HuH-7.5 (cell line): Measurements from ENCODE around the gene ZFPM1.

Experiments
- DNase-seq: peaks from one replicate; pipeline ENCODE4 v3.0.0; 2011; ENCODE audit warnings: low spot score

Gene ZFPM1

DNA sequence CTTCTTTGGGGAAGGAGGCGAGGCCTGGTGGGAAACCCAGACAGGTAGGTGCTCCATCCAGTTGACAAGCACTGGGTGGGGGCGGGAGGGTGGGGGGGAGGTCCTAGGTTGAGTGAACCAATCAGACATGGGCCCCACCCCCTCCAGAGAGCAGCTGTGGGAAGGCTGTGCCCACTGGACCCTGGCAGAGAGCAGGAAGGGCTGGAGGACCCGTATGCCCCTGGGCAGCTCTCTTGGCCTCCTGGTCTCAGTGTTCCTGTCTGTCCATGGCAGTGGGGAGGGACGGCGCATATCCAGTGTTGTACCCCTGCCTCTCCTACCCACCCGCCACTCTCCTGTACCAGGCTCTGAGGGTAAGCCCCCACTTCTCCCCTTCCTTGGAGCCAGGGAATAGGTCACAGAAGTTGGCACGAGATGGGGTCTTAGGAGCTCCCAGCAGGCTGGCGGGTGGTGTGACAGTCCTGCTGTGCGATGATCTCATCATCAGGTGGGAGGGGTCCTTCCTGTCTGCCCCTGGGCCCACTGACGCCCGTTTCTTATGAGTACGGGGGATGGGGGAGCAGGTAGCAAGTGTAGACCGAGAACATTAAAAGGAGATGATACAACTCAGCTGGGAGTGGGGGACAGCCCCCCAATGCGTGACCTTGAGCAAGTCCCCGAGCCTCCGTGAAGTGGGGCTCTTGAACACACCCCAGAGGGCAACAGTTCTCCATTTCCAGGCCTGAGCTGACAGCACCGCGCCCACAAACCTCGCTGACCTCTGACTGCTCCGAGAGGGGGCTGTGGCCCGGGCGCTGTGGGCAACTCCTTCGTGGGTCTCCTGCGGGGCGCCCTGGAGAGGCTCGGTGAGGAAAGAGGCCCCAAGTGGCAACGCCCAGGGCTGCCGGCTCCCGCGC lies 1.2 kb upstream of the ZFPM1 start:
- no peak for DNase-seq

- DNase-seq, result peak; percentile 100
These were observed 431 bp upstream of the ZFPM1 start for GRCh38 chr16:88452482-88453216.

GRCh38 chr16:88453611-88454522 lies 787 bp downstream of the ZFPM1 start:
- peak; percentile 80 for DNase-seq

- DNase-seq, result peak; percentile 85
These were observed 1.5 kb downstream of the ZFPM1 start for GRCh38 chr16:88454523-88454947.

- DNase-seq, result peak; percentile 95
These were observed 2.7 kb downstream of the ZFPM1 start for GRCh38 chr16:88455610-88456355.

- DNase-seq, result no peak
These were observed 3.5 kb downstream of the ZFPM1 start for GRCh38 chr16:88456356-88457292.

DNA sequence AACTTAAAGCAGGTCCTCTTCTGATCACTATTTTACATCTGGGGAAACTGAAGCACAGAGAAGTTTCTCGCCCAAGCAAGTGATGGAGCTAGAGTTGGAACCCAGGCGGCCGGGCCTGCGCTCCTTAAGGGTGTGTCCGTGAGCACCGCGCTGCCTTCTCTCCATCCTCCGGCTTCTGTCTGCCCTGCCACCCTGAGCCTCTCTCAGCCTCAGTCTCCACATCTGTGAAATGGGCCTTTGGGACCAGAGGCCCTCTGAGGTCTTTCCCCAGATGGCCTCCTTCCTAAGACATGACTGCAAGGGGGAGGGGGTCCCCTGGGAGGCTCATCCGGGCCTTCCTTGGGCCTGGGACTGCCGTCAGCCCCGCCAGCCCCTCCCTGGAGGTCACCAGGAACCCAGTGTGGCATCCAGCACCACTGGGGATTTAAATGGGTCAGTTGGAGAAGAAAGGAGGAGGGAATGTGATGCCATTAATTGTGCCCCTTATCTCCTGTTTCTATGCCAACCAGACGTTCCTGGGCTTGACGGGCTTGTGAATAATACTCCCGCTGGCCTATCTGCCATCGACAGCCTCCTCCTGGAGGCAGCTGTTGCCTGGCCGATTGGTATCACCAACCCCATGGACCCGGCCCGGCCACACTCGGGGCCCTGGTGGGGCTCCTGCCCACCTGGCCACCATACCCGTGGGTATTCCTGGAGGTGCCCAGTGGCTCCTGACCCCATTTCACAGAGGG lies 5.1 kb downstream of the ZFPM1 start:
- no peak for DNase-seq

DNA sequence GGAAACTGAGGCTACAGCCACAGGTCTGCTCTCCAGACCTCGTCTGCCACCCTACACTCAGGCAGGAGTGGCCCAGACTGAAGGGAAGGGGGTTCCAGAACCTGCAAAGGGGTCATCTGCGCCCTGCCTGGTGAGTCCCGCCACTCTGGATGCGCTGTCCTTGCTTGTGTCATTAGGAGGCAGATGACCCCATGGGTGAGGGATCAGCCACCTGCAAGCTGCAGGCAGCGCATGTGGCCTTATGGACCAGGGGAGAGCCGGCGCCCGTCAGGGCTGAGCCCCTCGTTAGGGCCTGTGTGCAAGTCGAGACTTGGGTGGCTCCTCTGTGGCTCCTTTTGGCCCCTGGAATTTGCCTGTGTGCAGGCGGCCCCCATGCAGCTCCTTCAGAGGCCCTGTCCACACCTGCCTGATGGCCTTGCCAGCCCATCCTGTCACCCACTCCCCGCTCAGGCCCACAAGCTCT lies 5.7 kb downstream of the ZFPM1 start:
- DNase-seq, result no peak

DNA sequence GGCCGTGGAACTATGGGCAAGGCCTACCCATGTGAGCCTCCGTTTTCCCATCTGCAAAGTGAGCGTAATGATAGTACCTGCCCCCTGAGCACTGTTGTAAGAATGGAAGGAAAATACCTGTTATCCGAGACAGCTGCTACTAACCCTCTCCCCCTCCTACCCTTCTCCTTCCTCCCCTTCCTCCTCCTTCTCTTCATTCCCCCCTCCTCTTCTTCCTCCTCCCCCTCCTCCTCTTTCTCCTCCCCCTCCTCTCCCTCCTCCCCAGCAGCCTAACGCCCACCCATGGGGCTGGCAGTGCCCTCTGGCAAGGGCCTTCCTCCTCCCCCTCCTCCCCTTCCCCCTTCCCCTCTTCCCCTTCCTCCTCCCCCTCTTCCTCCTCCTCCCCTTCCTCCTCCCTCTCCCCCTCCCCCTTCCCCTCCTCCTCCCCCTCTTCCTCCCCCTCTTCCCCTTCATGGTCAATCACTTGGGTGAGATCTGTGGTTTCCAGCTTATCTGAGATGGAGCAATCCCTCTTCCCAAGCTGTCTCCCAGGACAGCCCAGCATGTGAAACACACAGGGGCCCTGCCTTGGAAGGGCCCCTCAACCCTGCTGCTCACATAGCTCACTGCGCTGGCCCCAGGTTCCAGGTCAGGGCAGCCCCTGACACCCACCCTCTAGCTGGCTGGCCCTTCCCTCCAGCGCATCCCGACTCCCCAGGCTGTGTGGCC lies 6.4 kb downstream of the ZFPM1 start:
- peak; percentile 83 for DNase-seq

GRCh38 chr16:88460496-88461330 lies 7.6 kb downstream of the ZFPM1 start:
- no peak for DNase-seq

DNA sequence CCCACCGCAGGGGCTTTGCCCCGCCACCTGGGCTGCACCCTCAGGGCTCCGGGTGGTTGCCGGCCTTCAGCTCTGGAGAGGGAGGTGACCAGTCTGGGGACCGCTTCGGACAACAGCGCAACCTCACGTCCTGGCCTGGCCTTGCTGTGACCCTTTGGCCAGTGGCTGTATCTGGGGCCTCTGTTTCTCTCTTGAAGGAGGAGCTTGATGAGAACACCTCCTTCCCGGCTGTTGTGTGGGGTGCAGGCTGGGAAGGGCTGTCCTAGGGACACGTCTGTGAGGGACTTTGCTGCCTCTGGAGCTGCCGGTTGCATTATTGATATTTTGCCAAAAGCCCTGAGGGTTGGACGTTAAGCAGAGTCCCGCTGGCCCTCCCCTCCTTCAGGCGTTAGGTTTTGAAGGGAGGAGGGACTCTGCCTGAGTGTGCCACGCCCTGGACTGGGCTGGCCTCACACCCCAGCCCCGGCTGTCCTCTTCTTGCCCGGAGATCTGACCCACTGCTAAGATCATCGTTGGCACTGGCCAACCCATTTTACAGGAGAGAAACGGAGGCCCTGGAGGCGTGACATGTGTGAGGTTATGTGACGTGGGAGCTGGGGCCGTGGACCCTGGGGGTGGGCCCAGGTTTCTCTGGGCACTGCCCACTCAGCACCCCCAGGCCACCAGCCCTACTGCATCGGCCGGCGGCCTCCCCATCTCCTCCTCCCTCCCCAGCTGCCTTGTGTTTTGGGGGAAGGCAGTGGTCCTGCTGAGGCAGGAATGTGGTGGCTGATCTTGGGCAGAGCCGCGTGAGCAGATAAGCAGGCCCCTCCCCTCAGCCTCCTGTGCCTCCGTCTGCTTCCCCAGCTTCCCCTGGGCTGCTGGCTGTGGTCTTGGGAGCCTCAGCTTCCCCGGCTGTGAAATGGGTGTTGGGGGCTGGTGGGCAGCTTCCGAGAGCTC lies 8.5 kb downstream of the ZFPM1 start:
- peak; percentile 98 for DNase-seq

DNA sequence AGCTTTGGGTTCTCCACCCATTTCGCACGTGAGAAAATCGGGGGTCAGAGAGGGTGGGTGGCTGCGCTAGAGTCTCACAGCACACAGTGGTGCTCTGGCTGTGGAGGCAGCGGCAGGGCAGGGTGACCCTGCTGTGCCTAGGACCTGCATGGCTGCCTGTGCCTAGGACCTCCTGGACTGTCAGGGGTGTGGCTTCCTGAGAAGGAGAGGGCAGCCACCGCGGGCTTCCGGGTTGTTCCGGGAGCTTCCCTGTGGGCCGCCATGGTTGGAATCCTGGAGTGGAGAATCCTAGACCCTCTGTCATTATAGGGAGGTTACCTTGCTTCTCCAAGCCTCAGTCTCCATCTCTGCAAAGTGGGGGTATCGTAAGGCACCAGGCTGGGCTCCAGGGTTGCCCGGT lies 9.3 kb downstream of the ZFPM1 start:
- no peak for DNase-seq

- no peak for DNase-seq
These were observed 10.3 kb downstream of the ZFPM1 start for GRCh38 chr16:88463411-88463810.

DNA sequence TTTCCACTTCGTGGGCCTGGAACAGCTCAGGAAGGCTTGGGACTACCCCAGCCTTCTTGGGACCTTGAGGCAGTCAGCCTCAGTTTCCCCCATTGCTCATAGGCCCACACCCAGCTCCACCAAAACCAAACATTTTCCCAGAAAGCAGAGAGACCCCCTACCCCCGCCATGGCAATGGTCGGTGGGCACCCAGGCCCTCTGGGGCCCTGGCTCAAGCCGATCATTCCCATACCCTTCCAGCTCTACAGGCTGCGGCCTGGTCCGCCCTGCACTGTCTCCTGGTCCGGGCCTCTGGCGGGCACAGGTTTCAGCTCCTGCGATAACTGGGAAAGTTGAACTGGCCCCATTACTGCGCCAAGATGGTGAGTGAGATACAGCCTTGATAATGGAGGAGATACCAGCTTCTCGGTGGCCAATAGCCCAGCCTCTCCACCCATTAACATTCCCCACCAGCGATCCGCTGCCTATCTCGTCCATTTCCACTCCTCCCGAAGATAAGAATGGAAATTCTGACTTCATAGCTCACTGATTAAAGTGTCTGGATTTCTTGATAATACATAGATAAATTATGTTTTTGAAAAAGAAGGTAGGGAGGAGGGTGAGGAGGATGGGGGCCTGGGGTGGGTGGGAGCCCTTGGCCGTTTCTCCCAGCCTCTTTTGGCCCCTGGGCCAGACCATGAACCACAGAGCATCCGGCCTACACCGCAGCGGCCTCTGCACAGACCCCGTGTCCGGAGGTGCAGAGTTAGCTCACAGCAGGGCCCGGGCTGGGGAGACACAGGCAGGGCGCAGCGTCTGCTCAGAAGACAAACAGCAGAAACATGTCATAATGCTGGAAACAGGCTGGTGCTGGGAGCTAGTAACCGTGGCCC lies 11.6 kb downstream of the ZFPM1 start:
- no peak for DNase-seq

- no peak for DNase-seq
These were observed 12.4 kb downstream of the ZFPM1 start for GRCh38 chr16:88465387-88465983.
